ENCODE data around the gene MRPS18A.

The MRPS18A gene

GRCh38 chr6:43699564-43700186, 12.1 kb upstream of the MRPS18A start:
- TF ChIP-seq CTCF (IDR thresholded peaks at IDR 0.05; ENCODE audit: unreplicated experiment in 3 of 3): no peak
- H3K4me1 Mint-ChIP-seq: peaks cover 79% of the 10 kb centered on the region
- H3K4me3 Mint-ChIP-seq: peak overlapping the region; percentile 11 to 25 (median 15)
- H3K36me3 Mint-ChIP-seq (ENCODE audit: low read depth): no peaks in the 10 kb centered on the region
- no peaks in the 10 kb centered on the region for H3K27me3 Mint-ChIP-seq (ENCODE audit: low read depth)
- peak overlapping the region; percentile 81 to 93 (median 90) for H3K27ac Mint-ChIP-seq
- H3K9me3 Mint-ChIP-seq: no peaks in the 10 kb centered on the region

- Mint-ChIP-seq H3K9me3 (no peaks in the 10 kb centered on the region), H3K4me3 (peak overlapping the region; percentile 12 to 53 (median 53)), H3K27ac (peak overlapping the region; percentile 90 to 93 (median 92)), H3K36me3 (ENCODE audit: low read depth) (no peaks in the 10 kb centered on the region), H3K4me1 (peaks cover 76% of the 10 kb centered on the region), H3K27me3 (ENCODE audit: low read depth) (no peaks in the 10 kb centered on the region)
- TF ChIP-seq CTCF (IDR thresholded peaks at IDR 0.05; ENCODE audit: unreplicated experiment in 3 of 3): no peak
Measured at GRCh38 chr6:43698584-43699349, 11.2 kb upstream of the MRPS18A start.

GRCh38 chr6:43697421-43697820, 9.8 kb upstream of the MRPS18A start:
- peaks cover 63% of the 10 kb centered on the region for H3K4me1 Mint-ChIP-seq
- no peaks in the 10 kb centered on the region for H3K27me3 Mint-ChIP-seq (ENCODE audit: low read depth)
- TF ChIP-seq CTCF (IDR thresholded peaks at IDR 0.05; ENCODE audit: unreplicated experiment in 3 of 3): no peak
- no peak overlapping the region for H3K4me3 Mint-ChIP-seq
- H3K36me3 Mint-ChIP-seq (ENCODE audit: low read depth): no peaks in the 10 kb centered on the region
- no peaks in the 10 kb centered on the region for H3K9me3 Mint-ChIP-seq
- peak overlapping the region; percentile 85 to 93 (median 90) for H3K27ac Mint-ChIP-seq

- peak overlapping the region in 1 of 3 experiments; percentile 34 for H3K4me3 Mint-ChIP-seq
- TF ChIP-seq CTCF (IDR thresholded peaks at IDR 0.05; ENCODE audit: unreplicated experiment in 3 of 3): no peak
- H3K4me1 Mint-ChIP-seq: peaks cover 52% of the 10 kb centered on the region
- no peaks in the 10 kb centered on the region for H3K27me3 Mint-ChIP-seq (ENCODE audit: low read depth)
- H3K36me3 Mint-ChIP-seq (ENCODE audit: low read depth): no peaks in the 10 kb centered on the region
- H3K9me3 Mint-ChIP-seq: no peaks in the 10 kb centered on the region
- H3K27ac Mint-ChIP-seq: peak overlapping the region; percentile 70 to 83 (median 74)
Measured at GRCh38 chr6:43695967-43696291, 8.3 kb upstream of the MRPS18A start.

- Mint-ChIP-seq H3K4me1 (peaks cover 52% of the 10 kb centered on the region), H3K36me3 (ENCODE audit: low read depth) (no peaks in the 10 kb centered on the region), H3K27ac (peak overlapping the region; percentile 70 to 83 (median 74)), H3K4me3 (peak overlapping the region in 1 of 3 experiments; percentile 44), H3K9me3 (no peaks in the 10 kb centered on the region), H3K27me3 (ENCODE audit: low read depth) (no peaks in the 10 kb centered on the region)
- TF ChIP-seq CTCF (IDR thresholded peaks at IDR 0.05; ENCODE audit: unreplicated experiment in 3 of 3): no peak
Measured at GRCh38 chr6:43695215-43695966, 7.8 kb upstream of the MRPS18A start.

All from nephron (organoid).